K562 (cell line): Measurements from ENCODE around the gene SAP25. TPM values are rescaled to one million over a fixed set of nuclear protein-coding genes. Genes with fewer than 3 reads are reported as not detected.

ENCODE experiments used
- BMI1 ChIP-seq: fragments of 150-350 bp; IDR thresholded peaks from 2 replicates; pipeline ENCODE4 v1.6.1; 2014; ENCODE audit warnings: low read length
- BRF1 ChIP-seq: IDR thresholded peaks from 3 replicates; pipeline ENCODE4 v1.6.1; 2011; ENCODE audit warnings: borderline replicate concordance, mild to moderate bottlenecking; ENCODE audit not compliant: insufficient read length; ENCODE audit errors: extremely low read depth
- CBFA2T2 ChIP-seq: fragments of 450-650 bp; conservative IDR thresholded peaks from 2 replicates; pipeline ENCODE4 v1.6.1; 2017; ENCODE audit warnings: mild to moderate bottlenecking
- CREBBP ChIP-seq: IDR thresholded peaks from one replicate; pipeline ENCODE4 v1.6.1; 2012; ENCODE audit warnings: low read depth, mild to moderate bottlenecking, control low read depth, inconsistent platforms, low read length
- DIDO1 ChIP-seq: fragments of 450-650 bp; IDR thresholded peaks from 2 replicates; pipeline ENCODE4 v1.6.1; 2016; ENCODE audit warnings: low read depth, missing biosample characterization, missing genetic modification characterization
- EP300 ChIP-seq: IDR thresholded peaks from 2 replicates; pipeline ENCODE4 v1.6.1; 2012; ENCODE audit warnings: low read length, improper control_type of control experiment
- ETV5 ChIP-seq: sonication (generic); formaldehyde crosslinking; IDR thresholded peaks from 2 replicates; pipeline ENCODE4 v1.4.0; 2020; ENCODE audit warnings: low read depth, mild to moderate bottlenecking, missing genetic modification reagents
- FOXP1 ChIP-seq: sonication (generic); formaldehyde crosslinking; IDR thresholded peaks from 2 replicates; pipeline ENCODE4 v1.8.0; 2022; ENCODE audit warnings: mild to moderate bottlenecking, missing genetic modification reagents
- HDAC2 ChIP-seq: fragments of 450-650 bp; IDR thresholded peaks from 2 replicates; pipeline ENCODE4 v1.6.1; 2016; ENCODE audit warnings: mild to moderate bottlenecking
- HMGN3 ChIP-seq: IDR thresholded peaks from 2 replicates; pipeline ENCODE4 v1.6.1; 2011; ENCODE audit warnings: borderline replicate concordance, low read depth, mild to moderate bottlenecking, mixed read lengths, low read length; ENCODE audit not compliant: insufficient read length; ENCODE audit errors: extremely low read depth
- HNRNPL ChIP-seq: fragments of 200-400 bp; formaldehyde crosslinking; IDR thresholded peaks from 2 replicates; pipeline ENCODE4 v1.6.1; 2017; ENCODE audit warnings: low read depth, mild to moderate bottlenecking, low read length
- JUNB ChIP-seq: fragments of 450-650 bp; formaldehyde crosslinking; conservative IDR thresholded peaks from 2 replicates; pipeline ENCODE4 v1.4.0; 2020; ENCODE audit warnings: mild to moderate bottlenecking
- KLF6 ChIP-seq: fragments of 250-450 bp; sonication (Bioruptor Pico); IDR thresholded peaks from 2 replicates; pipeline ENCODE4 v1.4.0; 2020; ENCODE audit warnings: mild to moderate bottlenecking, moderate library complexity, borderline replicate concordance
- MEIS2 ChIP-seq: fragments of 450-650 bp; IDR thresholded peaks from 2 replicates; pipeline ENCODE4 v1.6.1; 2014; ENCODE audit warnings: mild to moderate bottlenecking; ENCODE audit not compliant: partially characterized antibody
- RUNX1 ChIP-seq: sonication (generic); IDR thresholded peaks from 2 replicates; pipeline ENCODE4 v1.6.1; 2016; ENCODE audit warnings: antibody characterized with exemption, low read depth
- SMC3 ChIP-seq: conservative IDR thresholded peaks from 2 replicates; pipeline ENCODE4 v1.6.1; 2011; ENCODE audit warnings: low read depth, low read length, improper control_type of control experiment; ENCODE audit not compliant: insufficient read depth
- SNIP1 ChIP-seq: fragments of 450-650 bp; IDR thresholded peaks from 2 replicates; pipeline ENCODE4 v1.7.1; 2017; ENCODE audit warnings: low read depth, mild to moderate bottlenecking
- STAG1 ChIP-seq: sonication (generic); formaldehyde crosslinking; IDR thresholded peaks from 2 replicates; pipeline ENCODE4 v1.5.0; 2020; ENCODE audit warnings: missing genetic modification reagents, borderline replicate concordance
- TARDBP ChIP-seq: fragments of 450-650 bp; IDR thresholded peaks from 2 replicates; pipeline ENCODE4 v1.6.1; 2016
- TEAD4 ChIP-seq, 2 experiments: sonication (generic) in 1 of 2; formaldehyde crosslinking in 1 of 2; IDR thresholded peaks; 2 replicates each; pipeline versions ENCODE4 v1.6.1 to v1.8.0; 2012 to 2022; ENCODE audit warnings: borderline replicate concordance in 1 of 2, inconsistent platforms in 1 of 2, low read length in 1 of 2, mild to moderate bottlenecking in 1 of 2, missing genetic modification reagents in 1 of 2
- WHSC1 ChIP-seq: IDR thresholded peaks from one replicate; pipeline ENCODE4 v1.6.1; 2012; ENCODE audit warnings: low read length, control low read depth, inconsistent platforms
- XRCC3 ChIP-seq: fragments of 450-650 bp; IDR thresholded peaks from 2 replicates; pipeline ENCODE4 v1.6.1; 2017; ENCODE audit warnings: mild to moderate bottlenecking, moderate library complexity
- ZKSCAN3 ChIP-seq: fragments of 250-450 bp; sonication (Bioruptor Pico); IDR thresholded peaks from 2 replicates; pipeline ENCODE4 v1.4.0; 2020
- ZNF354B ChIP-seq: fragments of 250-450 bp; sonication (Bioruptor Pico); IDR thresholded peaks from 2 replicates; pipeline ENCODE4 v1.4.0; 2020
- ZNF384 ChIP-seq: IDR thresholded peaks from 2 replicates; pipeline ENCODE4 v1.6.1; 2012; ENCODE audit warnings: low read depth, low read length, improper control_type of control experiment
- ZNF436 ChIP-seq: fragments of 250-450, 450-650 bp; sonication (Bioruptor Pico); formaldehyde crosslinking; IDR thresholded peaks from 2 replicates; pipeline ENCODE4 v1.7.0; 2020; ENCODE audit warnings: mild to moderate bottlenecking
- ZNF785 ChIP-seq: fragments of 250-450 bp; sonication (Bioruptor Pico); IDR thresholded peaks from 2 replicates; pipeline ENCODE4 v1.4.0; 2020; ENCODE audit warnings: mild to moderate bottlenecking
- polyA plus RNA-seq, 8 experiments: library from polyadenylated mRNA; depleted of rRNA in 4 of 8; stranded (reverse) in 5 of 8; unstranded in 3 of 8; fragments of >200 nt; fragmentation: Nextera tagmentation in 2 of 8; fragmentation: Illumina TruSeq in 1 of 8; extraction: Ambion mirVana in 2 of 8; extraction: Trizol in 1 of 8; gene quantifications; 2 replicates each; pipeline versions ENCODE4 v1.2.1 to v1.2.3, GENCODE V29; 2011 to 2014; ENCODE audit warnings: inconsistent platforms in 1 of 8, missing spikeins in 1 of 8
- total RNA-seq, 7 experiments: library from RNA; depleted of rRNA in 6 of 7; stranded (reverse); fragments of >200 nt in 6 of 7; fragmentation: Illumina TruSeq in 2 of 7; extraction: Trizol in 2 of 7; gene quantifications; 2 replicates each; pipeline versions ENCODE4 v1.2.1 to v1.2.3, GENCODE V29; 2011 to 2021; ENCODE audit warnings: low replicate concordance in 1 of 7
- TF ChIP-seq, protein P1 (sequence below): fragments of 450-650 bp; formaldehyde crosslinking; IDR thresholded peaks from 2 replicates; pipeline ENCODE4 v1.4.0; 2020; ENCODE audit warnings: mild to moderate bottlenecking, moderate library complexity
- TF ChIP-seq, protein P2 (sequence below): fragments of 450-650 bp; IDR thresholded peaks from 2 replicates; pipeline ENCODE4 v1.6.1; 2016; ENCODE audit warnings: low read depth, mild to moderate bottlenecking, moderate library complexity

The SAP25 gene
- total and polyA plus RNA-seq, 9 of the 15 experiments (the other 6 are each of a cell fraction or from before 2014, with no cell fraction given) = 0.13 to 5.3 (median 0.78) TPM; not detected in 1

DNA sequence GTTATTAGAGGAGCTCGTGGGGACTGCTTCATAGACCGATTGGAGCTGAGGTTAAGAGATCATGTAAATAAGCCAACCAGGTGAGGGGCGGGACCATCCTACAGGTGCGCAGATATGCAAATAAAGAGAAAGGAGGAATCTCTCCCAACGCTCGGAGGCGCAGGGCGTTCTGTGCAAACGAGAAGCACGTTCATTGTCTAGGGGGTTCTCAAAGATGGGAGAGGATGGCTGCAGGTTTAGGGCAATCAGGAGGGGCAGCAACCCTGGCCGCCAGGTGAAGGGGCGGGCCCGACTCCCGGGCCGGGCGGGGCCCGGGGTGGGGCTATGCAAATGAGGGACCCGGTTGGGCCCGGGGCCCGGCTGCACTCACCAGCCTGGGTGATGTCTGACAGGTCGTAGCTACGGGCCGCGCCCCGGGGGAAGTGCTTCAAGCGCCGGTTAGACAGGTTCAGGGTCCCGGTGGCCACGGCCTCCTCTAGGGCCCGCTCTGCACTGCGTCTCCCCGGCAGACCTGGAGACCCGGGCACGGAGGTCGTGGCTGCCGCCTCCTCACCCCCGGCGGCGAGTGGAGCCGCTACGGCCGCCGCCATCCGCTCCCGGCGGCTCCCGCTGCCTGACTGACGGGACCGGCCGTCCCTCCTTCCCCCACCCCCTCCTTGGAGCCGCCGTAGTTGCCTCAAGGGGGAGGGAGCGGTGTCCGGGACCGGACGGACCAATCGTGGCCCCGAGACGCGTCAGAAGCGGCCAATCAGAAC is 12.0 kb upstream of the SAP25 start, which contains the start of gene LRCH4 (continued):
- TF ChIP-seq, protein P1, sequence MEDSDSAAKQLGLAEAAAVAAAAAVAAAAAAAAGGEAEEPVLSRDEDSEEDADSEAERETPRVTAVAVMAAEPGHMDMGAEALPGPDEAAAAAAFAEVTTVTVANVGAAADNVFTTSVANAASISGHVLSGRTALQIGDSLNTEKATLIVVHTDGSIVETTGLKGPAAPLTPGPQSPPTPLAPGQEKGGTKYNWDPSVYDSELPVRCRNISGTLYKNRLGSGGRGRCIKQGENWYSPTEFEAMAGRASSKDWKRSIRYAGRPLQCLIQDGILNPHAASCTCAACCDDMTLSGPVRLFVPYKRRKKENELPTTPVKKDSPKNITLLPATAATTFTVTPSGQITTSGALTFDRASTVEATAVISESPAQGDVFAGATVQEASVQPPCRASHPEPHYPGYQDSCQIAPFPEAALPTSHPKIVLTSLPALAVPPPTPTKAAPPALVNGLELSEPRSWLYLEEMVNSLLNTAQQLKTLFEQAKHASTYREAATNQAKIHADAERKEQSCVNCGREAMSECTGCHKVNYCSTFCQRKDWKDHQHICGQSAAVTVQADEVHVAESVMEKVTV (CRISPR knock-in tag) = no peak
- TF ChIP-seq STAG1 (CRISPR knock-in tag) (no peak), JUNB (CRISPR knock-in tag) (0 out of 2 replicates have a peak, but pooled peaks have one; percentile 7), ZNF436 (CRISPR knock-in tag) (no peak), WHSC1 (no peak), KLF6 (CRISPR knock-in tag) (no peak), BRF1 (no peak), ETV5 (no peak), CREBBP (no peak), HMGN3 (no peak), ZNF354B (CRISPR knock-in tag) (no peak), CBFA2T2 (no peak), TEAD4 (IDR thresholded peaks at IDR 0.05; ENCODE audit: low read length) (no peak), TEAD4 (CRISPR knock-in tag; IDR thresholded peaks at IDR 0.05; ENCODE audit: borderline replicate concordance) (no peak), BMI1 (no peak), HDAC2 (no peak), DIDO1 (no peak), FOXP1 (CRISPR knock-in tag) (peak; percentile 78), RUNX1 (no peak), XRCC3 (no peak), SNIP1 (no peak), ZKSCAN3 (no peak), ZNF384 (no peak), ZNF785 (CRISPR knock-in tag) (no peak), HNRNPL (no peak), TARDBP (peak; percentile 94), EP300 (peak; percentile 60), SMC3 (no peak), MEIS2 (peak; percentile 72)
- TF ChIP-seq, protein P2, sequence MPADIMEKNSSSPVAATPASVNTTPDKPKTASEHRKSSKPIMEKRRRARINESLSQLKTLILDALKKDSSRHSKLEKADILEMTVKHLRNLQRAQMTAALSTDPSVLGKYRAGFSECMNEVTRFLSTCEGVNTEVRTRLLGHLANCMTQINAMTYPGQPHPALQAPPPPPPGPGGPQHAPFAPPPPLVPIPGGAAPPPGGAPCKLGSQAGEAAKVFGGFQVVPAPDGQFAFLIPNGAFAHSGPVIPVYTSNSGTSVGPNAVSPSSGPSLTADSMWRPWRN = no peak
